HepG2 (cell line): ENCODE data around the gene TANGO2. TPM values are rescaled to one million over a fixed set of nuclear protein-coding genes. Genes with fewer than 3 reads are reported as not detected.

ENCODE experiments used
- GFI1 ChIP-seq: sonication (generic); formaldehyde crosslinking; IDR thresholded peaks from 2 replicates; pipeline ENCODE4 v1.5.0; 2020; ENCODE audit warnings: missing genetic modification reagents, mild to moderate bottlenecking, borderline replicate concordance
- IRX3 ChIP-seq: sonication (generic); formaldehyde crosslinking; IDR thresholded peaks from 2 replicates; pipeline ENCODE4 v1.8.1; 2023; ENCODE audit warnings: mild to moderate bottlenecking, low read depth, missing genetic modification reagents, borderline replicate concordance
- MAZ ChIP-seq, 2 experiments: sonication (generic) in 1 of 2; formaldehyde crosslinking in 1 of 2; IDR thresholded peaks; 2 replicates each; pipeline versions ENCODE4 v1.5.0 to v1.6.1; 2012 to 2020; ENCODE audit warnings: low read depth in 2 of 2, mild to moderate bottlenecking in 2 of 2, borderline replicate concordance in 1 of 2, improper control_type of control experiment in 1 of 2, low read length in 1 of 2, missing genetic modification reagents in 1 of 2, moderate library complexity in 1 of 2
- MEIS1 ChIP-seq: sonication (generic); formaldehyde crosslinking; IDR thresholded peaks from 2 replicates; pipeline ENCODE4 v1.9.0; 2021; ENCODE audit warnings: mild to moderate bottlenecking, missing genetic modification reagents, moderate library complexity, borderline replicate concordance
- MIER3 ChIP-seq: IDR thresholded peaks from 2 replicates; pipeline ENCODE4 v1.6.1; 2016; ENCODE audit warnings: missing compliant biosample characterization, borderline replicate concordance
- PHF8 ChIP-seq: sonication (generic); formaldehyde crosslinking; IDR thresholded peaks from 2 replicates; pipeline ENCODE4 v1.5.0; 2020; ENCODE audit warnings: missing genetic modification reagents
- SMAD3 ChIP-seq: sonication (generic); formaldehyde crosslinking; IDR thresholded peaks from 2 replicates; pipeline ENCODE4 v1.4.0; 2020; ENCODE audit warnings: missing genetic modification reagents
- ZFP1 ChIP-seq: IDR thresholded peaks from 2 replicates; pipeline ENCODE4 v1.6.1; 2016
- ZFX ChIP-seq: sonication (generic); formaldehyde crosslinking; IDR thresholded peaks from 2 replicates; pipeline ENCODE4 v1.4.0; 2020; ENCODE audit warnings: mild to moderate bottlenecking, low read depth, missing genetic modification reagents, moderate library complexity
- ZNF205 ChIP-seq: IDR thresholded peaks from 2 replicates; pipeline ENCODE4 v1.6.1; 2018; ENCODE audit warnings: missing biosample characterization, missing genetic modification reagents
- ZNF232 ChIP-seq: sonication (generic); formaldehyde crosslinking; IDR thresholded peaks from 2 replicates; pipeline ENCODE4 v1.4.0; 2020; ENCODE audit warnings: missing genetic modification reagents, borderline replicate concordance
- ZNF614 ChIP-seq: IDR thresholded peaks from 2 replicates; pipeline ENCODE4 v1.6.1; 2018; ENCODE audit warnings: missing biosample characterization, missing genetic modification reagents, inconsistent platforms, borderline replicate concordance
- ZNF674 ChIP-seq: sonication (generic); formaldehyde crosslinking; IDR thresholded peaks from 2 replicates; pipeline ENCODE4 v1.5.0; 2020; ENCODE audit warnings: low read depth, mild to moderate bottlenecking, missing genetic modification reagents
- ZNF850 ChIP-seq: sonication (generic); formaldehyde crosslinking; conservative IDR thresholded peaks from 2 replicates; pipeline ENCODE4 v1.9.0; 2021; ENCODE audit warnings: mild to moderate bottlenecking, missing genetic modification reagents
- polyA plus RNA-seq, 8 experiments: library from polyadenylated mRNA; depleted of rRNA in 3 of 8; stranded (reverse) in 7 of 8; unstranded in 1 of 8; fragments of >200 nt; fragmentation: Illumina TruSeq in 4 of 8; extraction: Trizol in 4 of 8; gene quantifications; 2 replicates each; pipeline versions ENCODE4 v1.2.1 to v1.2.3, GENCODE V29; 2011 to 2016; ENCODE audit warnings: low read depth in 4 of 8, missing spikeins in 1 of 8, mixed read lengths in 1 of 8; ENCODE audit not compliant: insufficient read depth in 1 of 8
- total RNA-seq, 5 experiments: library from RNA; depleted of rRNA; stranded (reverse); fragments of >200 nt; fragmentation: Illumina TruSeq; extraction: Trizol; gene quantifications; 2 replicates each; pipeline ENCODE4 v1.2.3, GENCODE V29; 2016; ENCODE audit warnings: low read depth in 1 of 5
- TF ChIP-seq, protein P1 (sequence below): sonication (generic); formaldehyde crosslinking; IDR thresholded peaks from 2 replicates; pipeline ENCODE4 v1.5.0; 2020; ENCODE audit warnings: mild to moderate bottlenecking, missing genetic modification reagents, borderline replicate concordance
- TF ChIP-seq, protein P2 (sequence below): sonication (generic); formaldehyde crosslinking; IDR thresholded peaks from 2 replicates; pipeline ENCODE4 v1.8.0; 2022; ENCODE audit warnings: missing genetic modification reagents, mild to moderate bottlenecking, moderate library complexity, borderline replicate concordance
- TF ChIP-seq, protein P3 (sequence below): sonication (generic); formaldehyde crosslinking; IDR thresholded peaks from 2 replicates; pipeline ENCODE4 v1.5.1; 2020; ENCODE audit warnings: missing genetic modification reagents, mild to moderate bottlenecking, borderline replicate concordance
- TF ChIP-seq, protein P4 (sequence below): sonication (generic); formaldehyde crosslinking; IDR thresholded peaks from 2 replicates; pipeline ENCODE4 v1.5.0; 2020; ENCODE audit warnings: mild to moderate bottlenecking, missing genetic modification reagents

Gene TANGO2
- total and polyA plus RNA-seq, 2 of the 13 experiments (the other 11 are each of a cell fraction or from before 2014, with no cell fraction given) = 12.9 to 14.8 TPM

DNA sequence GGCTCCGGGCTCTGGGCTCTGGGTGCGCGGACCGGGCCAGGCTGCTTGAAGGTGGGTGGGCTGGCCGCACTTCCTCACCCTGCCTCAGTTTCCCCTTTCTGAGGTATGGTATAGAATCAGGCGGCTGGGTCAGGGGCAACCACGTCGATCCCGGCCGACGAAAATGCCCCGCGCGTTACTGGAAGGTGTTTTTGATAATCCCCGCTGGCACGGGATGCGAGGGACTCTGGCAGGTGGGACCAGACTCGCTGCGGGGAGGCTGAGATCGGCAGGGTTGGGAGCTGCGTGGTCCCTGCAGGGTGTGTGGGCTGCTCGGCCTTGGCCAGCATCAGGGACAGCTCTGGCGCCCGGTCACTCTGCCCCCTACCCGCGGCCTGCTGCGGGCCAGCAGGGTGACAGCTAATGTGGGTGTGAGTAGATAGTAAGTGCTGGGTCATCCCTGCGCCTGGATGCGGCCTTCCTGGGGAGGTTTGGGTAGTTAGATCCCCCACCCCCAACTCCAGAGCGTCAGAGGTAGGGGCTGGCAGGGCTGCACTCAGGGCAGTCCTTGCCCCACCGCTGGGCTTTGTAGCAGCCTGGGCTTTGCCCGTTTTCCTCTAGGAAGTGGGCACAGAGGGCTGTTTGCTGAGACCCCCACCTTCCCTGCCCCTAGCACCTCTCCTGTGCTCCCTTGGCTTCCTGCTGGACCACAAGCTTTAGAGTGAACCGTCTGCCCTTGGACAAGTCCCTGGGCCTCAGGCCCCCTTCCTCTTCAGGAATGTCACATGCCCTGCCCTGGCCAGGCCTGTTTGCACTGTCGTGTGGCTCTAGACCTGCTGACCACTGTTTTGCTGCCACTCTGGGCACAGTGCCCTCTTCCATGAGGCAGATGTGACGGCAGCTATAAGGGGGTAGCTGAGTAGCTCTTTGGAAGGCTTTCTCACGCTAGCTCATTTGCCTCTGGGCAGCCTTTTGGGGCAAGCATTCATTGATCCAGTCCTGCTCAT, 579 bp downstream of the TANGO2 start (continued):
- TF ChIP-seq, protein P1, sequence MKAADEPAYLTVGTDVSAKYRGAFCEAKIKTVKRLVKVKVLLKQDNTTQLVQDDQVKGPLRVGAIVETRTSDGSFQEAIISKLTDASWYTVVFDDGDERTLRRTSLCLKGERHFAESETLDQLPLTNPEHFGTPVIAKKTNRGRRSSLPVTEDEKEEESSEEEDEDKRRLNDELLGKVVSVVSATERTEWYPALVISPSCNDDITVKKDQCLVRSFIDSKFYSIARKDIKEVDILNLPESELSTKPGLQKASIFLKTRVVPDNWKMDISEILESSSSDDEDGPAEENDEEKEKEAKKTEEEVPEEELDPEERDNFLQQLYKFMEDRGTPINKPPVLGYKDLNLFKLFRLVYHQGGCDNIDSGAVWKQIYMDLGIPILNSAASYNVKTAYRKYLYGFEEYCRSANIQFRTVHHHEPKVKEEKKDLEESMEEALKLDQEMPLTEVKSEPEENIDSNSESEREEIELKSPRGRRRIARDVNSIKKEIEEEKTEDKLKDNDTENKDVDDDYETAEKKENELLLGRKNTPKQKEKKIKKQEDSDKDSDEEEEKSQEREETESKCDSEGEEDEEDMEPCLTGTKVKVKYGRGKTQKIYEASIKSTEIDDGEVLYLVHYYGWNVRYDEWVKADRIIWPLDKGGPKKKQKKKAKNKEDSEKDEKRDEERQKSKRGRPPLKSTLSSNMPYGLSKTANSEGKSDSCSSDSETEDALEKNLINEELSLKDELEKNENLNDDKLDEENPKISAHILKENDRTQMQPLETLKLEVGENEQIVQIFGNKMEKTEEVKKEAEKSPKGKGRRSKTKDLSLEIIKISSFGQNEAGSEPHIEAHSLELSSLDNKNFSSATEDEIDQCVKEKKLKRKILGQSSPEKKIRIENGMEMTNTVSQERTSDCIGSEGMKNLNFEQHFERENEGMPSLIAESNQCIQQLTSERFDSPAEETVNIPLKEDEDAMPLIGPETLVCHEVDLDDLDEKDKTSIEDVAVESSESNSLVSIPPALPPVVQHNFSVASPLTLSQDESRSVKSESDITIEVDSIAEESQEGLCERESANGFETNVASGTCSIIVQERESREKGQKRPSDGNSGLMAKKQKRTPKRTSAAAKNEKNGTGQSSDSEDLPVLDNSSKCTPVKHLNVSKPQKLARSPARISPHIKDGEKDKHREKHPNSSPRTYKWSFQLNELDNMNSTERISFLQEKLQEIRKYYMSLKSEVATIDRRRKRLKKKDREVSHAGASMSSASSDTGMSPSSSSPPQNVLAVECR = peak; percentile 47
- TF ChIP-seq ZFX (CRISPR knock-in tag) (peak; percentile 68), IRX3 (CRISPR knock-in tag) (no peak), MIER3 (CRISPR knock-in tag) (peak; percentile 31; the same call in 1 of the 2 replicates), ZFP1 (CRISPR knock-in tag) (no peak), PHF8 (CRISPR knock-in tag) (peak; percentile 48), GFI1 (no peak), MEIS1 (CRISPR knock-in tag) (no peak), ZNF850 (CRISPR knock-in tag) (no peak), ZNF205 (CRISPR knock-in tag) (no peak), ZNF232 (CRISPR knock-in tag) (peak; percentile 87; the same call in 1 of the 2 replicates), MAZ (IDR thresholded peaks at IDR 0.05; ENCODE audit: borderline replicate concordance, low read depth, low read length) (no peak), MAZ (CRISPR knock-in tag; IDR thresholded peaks at IDR 0.05; ENCODE audit: low read depth) (peak; percentile 4; the same call in 1 of the 2 replicates), ZNF614 (CRISPR knock-in tag) (0 out of 2 replicates have a peak, but pooled peaks have one; percentile 17), SMAD3 (CRISPR knock-in tag) (no peak), ZNF674 (0 out of 2 replicates have a peak, but pooled peaks have one; percentile 16)
- TF ChIP-seq, protein P2, sequence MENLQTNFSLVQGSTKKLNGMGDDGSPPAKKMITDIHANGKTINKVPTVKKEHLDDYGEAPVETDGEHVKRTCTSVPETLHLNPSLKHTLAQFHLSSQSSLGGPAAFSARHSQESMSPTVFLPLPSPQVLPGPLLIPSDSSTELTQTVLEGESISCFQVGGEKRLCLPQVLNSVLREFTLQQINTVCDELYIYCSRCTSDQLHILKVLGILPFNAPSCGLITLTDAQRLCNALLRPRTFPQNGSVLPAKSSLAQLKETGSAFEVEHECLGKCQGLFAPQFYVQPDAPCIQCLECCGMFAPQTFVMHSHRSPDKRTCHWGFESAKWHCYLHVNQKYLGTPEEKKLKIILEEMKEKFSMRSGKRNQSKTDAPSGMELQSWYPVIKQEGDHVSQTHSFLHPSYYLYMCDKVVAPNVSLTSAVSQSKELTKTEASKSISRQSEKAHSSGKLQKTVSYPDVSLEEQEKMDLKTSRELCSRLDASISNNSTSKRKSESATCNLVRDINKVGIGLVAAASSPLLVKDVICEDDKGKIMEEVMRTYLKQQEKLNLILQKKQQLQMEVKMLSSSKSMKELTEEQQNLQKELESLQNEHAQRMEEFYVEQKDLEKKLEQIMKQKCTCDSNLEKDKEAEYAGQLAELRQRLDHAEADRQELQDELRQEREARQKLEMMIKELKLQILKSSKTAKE (CRISPR knock-in tag) = 0 out of 2 replicates have a peak, but pooled peaks have one; percentile 12
- TF ChIP-seq, protein P3, sequence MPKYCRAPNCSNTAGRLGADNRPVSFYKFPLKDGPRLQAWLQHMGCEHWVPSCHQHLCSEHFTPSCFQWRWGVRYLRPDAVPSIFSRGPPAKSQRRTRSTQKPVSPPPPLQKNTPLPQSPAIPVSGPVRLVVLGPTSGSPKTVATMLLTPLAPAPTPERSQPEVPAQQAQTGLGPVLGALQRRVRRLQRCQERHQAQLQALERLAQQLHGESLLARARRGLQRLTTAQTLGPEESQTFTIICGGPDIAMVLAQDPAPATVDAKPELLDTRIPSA = no peak
- TF ChIP-seq, protein P4, sequence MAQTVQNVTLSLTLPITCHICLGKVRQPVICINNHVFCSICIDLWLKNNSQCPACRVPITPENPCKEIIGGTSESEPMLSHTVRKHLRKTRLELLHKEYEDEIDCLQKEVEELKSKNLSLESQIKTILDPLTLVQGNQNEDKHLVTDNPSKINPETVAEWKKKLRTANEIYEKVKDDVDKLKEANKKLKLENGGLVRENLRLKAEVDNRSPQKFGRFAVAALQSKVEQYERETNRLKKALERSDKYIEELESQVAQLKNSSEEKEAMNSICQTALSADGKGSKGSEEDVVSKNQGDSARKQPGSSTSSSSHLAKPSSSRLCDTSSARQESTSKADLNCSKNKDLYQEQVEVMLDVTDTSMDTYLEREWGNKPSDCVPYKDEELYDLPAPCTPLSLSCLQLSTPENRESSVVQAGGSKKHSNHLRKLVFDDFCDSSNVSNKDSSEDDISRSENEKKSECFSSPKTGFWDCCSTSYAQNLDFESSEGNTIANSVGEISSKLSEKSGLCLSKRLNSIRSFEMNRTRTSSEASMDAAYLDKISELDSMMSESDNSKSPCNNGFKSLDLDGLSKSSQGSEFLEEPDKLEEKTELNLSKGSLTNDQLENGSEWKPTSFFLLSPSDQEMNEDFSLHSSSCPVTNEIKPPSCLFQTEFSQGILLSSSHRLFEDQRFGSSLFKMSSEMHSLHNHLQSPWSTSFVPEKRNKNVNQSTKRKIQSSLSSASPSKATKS (CRISPR knock-in tag) = no peak
